ENCODE results near the gene PRC1. TPM values are rescaled to one million over a fixed set of nuclear protein-coding genes. Genes with fewer than 3 reads are reported as not detected.

The PRC1 gene
- total and polyA plus RNA-seq, 2 of the 13 experiments (the other 11 are each of a cell fraction or from before 2014, with no cell fraction given), result 137 to 162 TPM

- TF ChIP-seq MZF1 (CRISPR knock-in tag; IDR thresholded peaks at IDR 0.05; ENCODE audit: borderline replicate concordance) (no peak), HDAC6 (IDR thresholded peaks at IDR 0.05; ENCODE audit: low read depth, low read length) (no peak), ZNF556 (CRISPR knock-in tag; IDR thresholded peaks at IDR 0.05; ENCODE audit: borderline replicate concordance) (peak; percentile 40), TAF1 (CRISPR knock-in tag; IDR thresholded peaks at IDR 0.05) (peak; percentile 84; the same call in 1 of the 2 replicates), PATZ1 (CRISPR knock-in tag; IDR thresholded peaks at IDR 0.05) (peak; percentile 65), ZNF557 (CRISPR knock-in tag; IDR thresholded peaks at IDR 0.05) (no peak), ESRRA (CRISPR knock-in tag; IDR thresholded peaks at IDR 0.05; ENCODE audit: low read depth) (peak; percentile 52; the same call in 1 of the 2 replicates), IRF2 (CRISPR knock-in tag; IDR thresholded peaks at IDR 0.05) (peak; percentile 37; the same call in 1 of the 2 replicates), FOXM1 (CRISPR knock-in tag; IDR thresholded peaks at IDR 0.05) (no peak; the same call in 1 of the 2 replicates), HNF4A (CRISPR knock-in tag; IDR thresholded peaks at IDR 0.05) (peak; percentile 29), ZSCAN21 (CRISPR knock-in tag; IDR thresholded peaks at IDR 0.05; ENCODE audit: borderline replicate concordance) (peak; percentile 67; the same call in 1 of the 2 replicates), POLR2AphosphoS2 (IDR thresholded peaks at IDR 0.05; ENCODE audit: low read depth, low read length) (no peak)
- TF ChIP-seq, protein P1, sequence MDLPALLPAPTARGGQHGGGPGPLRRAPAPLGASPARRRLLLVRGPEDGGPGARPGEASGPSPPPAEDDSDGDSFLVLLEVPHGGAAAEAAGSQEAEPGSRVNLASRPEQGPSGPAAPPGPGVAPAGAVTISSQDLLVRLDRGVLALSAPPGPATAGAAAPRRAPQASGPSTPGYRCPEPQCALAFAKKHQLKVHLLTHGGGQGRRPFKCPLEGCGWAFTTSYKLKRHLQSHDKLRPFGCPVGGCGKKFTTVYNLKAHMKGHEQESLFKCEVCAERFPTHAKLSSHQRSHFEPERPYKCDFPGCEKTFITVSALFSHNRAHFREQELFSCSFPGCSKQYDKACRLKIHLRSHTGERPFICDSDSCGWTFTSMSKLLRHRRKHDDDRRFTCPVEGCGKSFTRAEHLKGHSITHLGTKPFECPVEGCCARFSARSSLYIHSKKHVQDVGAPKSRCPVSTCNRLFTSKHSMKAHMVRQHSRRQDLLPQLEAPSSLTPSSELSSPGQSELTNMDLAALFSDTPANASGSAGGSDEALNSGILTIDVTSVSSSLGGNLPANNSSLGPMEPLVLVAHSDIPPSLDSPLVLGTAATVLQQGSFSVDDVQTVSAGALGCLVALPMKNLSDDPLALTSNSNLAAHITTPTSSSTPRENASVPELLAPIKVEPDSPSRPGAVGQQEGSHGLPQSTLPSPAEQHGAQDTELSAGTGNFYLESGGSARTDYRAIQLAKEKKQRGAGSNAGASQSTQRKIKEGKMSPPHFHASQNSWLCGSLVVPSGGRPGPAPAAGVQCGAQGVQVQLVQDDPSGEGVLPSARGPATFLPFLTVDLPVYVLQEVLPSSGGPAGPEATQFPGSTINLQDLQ (CRISPR knock-in tag; IDR thresholded peaks at IDR 0.05), result peak; percentile 86
- TF ChIP-seq, protein P2, sequence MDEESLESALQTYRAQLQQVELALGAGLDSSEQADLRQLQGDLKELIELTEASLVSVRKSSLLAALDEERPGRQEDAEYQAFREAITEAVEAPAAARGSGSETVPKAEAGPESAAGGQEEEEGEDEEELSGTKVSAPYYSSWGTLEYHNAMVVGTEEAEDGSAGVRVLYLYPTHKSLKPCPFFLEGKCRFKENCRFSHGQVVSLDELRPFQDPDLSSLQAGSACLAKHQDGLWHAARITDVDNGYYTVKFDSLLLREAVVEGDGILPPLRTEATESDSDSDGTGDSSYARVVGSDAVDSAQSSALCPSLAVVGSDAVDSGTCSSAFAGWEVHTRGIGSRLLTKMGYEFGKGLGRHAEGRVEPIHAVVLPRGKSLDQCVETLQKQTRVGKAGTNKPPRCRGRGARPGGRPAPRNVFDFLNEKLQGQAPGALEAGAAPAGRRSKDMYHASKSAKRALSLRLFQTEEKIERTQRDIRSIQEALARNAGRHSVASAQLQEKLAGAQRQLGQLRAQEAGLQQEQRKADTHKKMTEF (CRISPR knock-in tag; IDR thresholded peaks at IDR 0.05), result peak; percentile 84
- TF ChIP-seq, protein P3, sequence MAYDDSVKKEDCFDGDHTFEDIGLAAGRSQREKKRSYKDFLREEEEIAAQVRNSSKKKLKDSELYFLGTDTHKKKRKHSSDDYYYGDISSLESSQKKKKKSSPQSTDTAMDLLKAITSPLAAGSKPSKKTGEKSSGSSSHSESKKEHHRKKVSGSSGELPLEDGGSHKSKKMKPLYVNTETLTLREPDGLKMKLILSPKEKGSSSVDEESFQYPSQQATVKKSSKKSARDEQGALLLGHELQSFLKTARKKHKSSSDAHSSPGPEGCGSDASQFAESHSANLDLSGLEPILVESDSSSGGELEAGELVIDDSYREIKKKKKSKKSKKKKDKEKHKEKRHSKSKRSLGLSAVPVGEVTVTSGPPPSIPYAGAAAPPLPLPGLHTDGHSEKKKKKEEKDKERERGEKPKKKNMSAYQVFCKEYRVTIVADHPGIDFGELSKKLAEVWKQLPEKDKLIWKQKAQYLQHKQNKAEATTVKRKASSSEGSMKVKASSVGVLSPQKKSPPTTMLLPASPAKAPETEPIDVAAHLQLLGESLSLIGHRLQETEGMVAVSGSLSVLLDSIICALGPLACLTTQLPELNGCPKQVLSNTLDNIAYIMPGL (CRISPR knock-in tag; IDR thresholded peaks at IDR 0.05; ENCODE audit: borderline replicate concordance in 1 of 2, low read depth in 1 of 2), result peak; percentile 98 to 99
- TF ChIP-seq, protein P4, sequence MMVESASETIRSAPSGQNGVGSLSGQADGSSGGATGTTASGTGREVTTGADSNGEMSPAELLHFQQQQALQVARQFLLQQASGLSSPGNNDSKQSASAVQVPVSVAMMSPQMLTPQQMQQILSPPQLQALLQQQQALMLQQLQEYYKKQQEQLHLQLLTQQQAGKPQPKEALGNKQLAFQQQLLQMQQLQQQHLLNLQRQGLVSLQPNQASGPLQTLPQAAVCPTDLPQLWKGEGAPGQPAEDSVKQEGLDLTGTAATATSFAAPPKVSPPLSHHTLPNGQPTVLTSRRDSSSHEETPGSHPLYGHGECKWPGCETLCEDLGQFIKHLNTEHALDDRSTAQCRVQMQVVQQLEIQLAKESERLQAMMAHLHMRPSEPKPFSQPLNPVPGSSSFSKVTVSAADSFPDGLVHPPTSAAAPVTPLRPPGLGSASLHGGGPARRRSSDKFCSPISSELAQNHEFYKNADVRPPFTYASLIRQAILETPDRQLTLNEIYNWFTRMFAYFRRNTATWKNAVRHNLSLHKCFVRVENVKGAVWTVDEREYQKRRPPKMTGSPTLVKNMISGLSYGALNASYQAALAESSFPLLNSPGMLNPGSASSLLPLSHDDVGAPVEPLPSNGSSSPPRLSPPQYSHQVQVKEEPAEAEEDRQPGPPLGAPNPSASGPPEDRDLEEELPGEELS (CRISPR knock-in tag; IDR thresholded peaks at IDR 0.05), result peak; percentile 29
Measured at GRCh38 chr15:90931828-90932659, 62.3 kb downstream of the PRC1 start, which contains the start of gene HDDC3 (continued).

Measured in HepG2 (cell line).